HEK293T (cell line): ENCODE data around the gene TIMM44.

Experiments used
- ARNT ChIP-seq: fragments of 450-650 bp; IDR thresholded peaks from 2 replicates; pipeline ENCODE4 v1.6.1; 2017; ENCODE audit warnings: mild to moderate bottlenecking
- BHLHE40 ChIP-seq: fragments of 450-650 bp; IDR thresholded peaks from 2 replicates; pipeline ENCODE4 v1.6.1; 2016; ENCODE audit warnings: mild to moderate bottlenecking, moderate library complexity, borderline replicate concordance
- ELF4 ChIP-seq: fragments of 450-650 bp; IDR thresholded peaks from 2 replicates; pipeline ENCODE4 v1.6.1; 2017; ENCODE audit warnings: antibody characterized with exemption
- FOXM1 ChIP-seq: fragments of 450-650 bp; IDR thresholded peaks from 2 replicates; pipeline ENCODE4 v1.6.1; 2017; ENCODE audit warnings: mild to moderate bottlenecking, borderline replicate concordance
- L3MBTL2 ChIP-seq: fragments of 450-650 bp; conservative IDR thresholded peaks from 2 replicates; pipeline ENCODE4 v1.6.1; 2016; ENCODE audit warnings: mild to moderate bottlenecking
- SP1 ChIP-seq: fragments of 450-650 bp; IDR thresholded peaks from 2 replicates; pipeline ENCODE4 v1.6.1; 2017
- TARDBP ChIP-seq: fragments of 450-650 bp; IDR thresholded peaks from 2 replicates; pipeline ENCODE4 v1.6.1; 2016
- TF ChIP-seq, protein P1 (sequence below): fragments of 450-650 bp; IDR thresholded peaks from 2 replicates; pipeline ENCODE4 v1.6.1; 2016

DNA sequence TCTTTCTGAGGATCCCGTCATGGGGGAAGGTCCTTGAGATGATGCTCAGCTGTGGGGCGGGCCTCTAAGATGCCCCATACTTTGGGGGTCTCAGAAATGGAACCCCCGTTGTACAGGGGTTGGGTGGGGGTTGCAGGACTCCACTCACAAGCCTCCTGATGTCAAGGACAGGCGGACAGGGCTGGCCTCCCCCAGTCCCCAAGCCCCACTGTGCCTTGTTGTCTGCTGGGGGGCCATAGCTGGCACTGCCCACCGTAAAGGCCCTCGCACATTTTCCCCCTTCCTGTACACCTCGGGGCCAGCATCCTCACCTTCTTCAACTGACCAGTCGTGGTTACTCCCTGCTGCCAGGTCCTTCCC lies 20.6 kb downstream of the TIMM44 start:
- TF ChIP-seq FOXM1 (no peak), SP1 (no peak), ARNT (no peak), BHLHE40 (no peak), TARDBP (no peak), L3MBTL2 (no peak), ELF4 (no peak)
- TF ChIP-seq, protein P1, sequence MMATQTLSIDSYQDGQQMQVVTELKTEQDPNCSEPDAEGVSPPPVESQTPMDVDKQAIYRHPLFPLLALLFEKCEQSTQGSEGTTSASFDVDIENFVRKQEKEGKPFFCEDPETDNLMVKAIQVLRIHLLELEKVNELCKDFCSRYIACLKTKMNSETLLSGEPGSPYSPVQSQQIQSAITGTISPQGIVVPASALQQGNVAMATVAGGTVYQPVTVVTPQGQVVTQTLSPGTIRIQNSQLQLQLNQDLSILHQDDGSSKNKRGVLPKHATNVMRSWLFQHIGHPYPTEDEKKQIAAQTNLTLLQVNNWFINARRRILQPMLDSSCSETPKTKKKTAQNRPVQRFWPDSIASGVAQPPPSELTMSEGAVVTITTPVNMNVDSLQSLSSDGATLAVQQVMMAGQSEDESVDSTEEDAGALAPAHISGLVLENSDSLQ, result no peak
